HCT116 (cell line): Measurements from ENCODE around the gene MOAP1. TPM values are rescaled to one million over a fixed set of nuclear protein-coding genes. Genes with fewer than 3 reads are reported as not detected.

ENCODE experiments used
- ATAC-seq: fragments of 200-7000 bp; cut with Tn5 transposase; 2 replicates; pipeline ENCODE4 v1.9.1; 2020; ENCODE audit warnings: mild to moderate bottlenecking, moderate library complexity
- BruUV-seq: library from RNA; stranded (reverse); fragments of 400-500 nt; replicated peaks from 2 replicates; lab custom pipeline; 2021; lab: Mats Ljungman, UMichigan
- CTCF ChIA-PET: fragments of 300-600 bp; sonication (Branson Sonifier 250); formaldehyde crosslinking; loops from one replicate; lab custom pipeline; 2021; ENCODE audit warnings: antibody characterized with exemption; lab: Charles Lee
- POLR2A ChIA-PET: fragments of 300-600, 350-600 bp; sonication (Branson Sonifier 250); formaldehyde crosslinking; loops from one replicate; lab custom pipeline; 2021; ENCODE audit warnings: antibody characterized with exemption; lab: Charles Lee
- RAD21 ChIA-PET, 2 experiments: fragments of 300-600 bp; sonication (Branson Sonifier 250); formaldehyde crosslinking; loops; one replicate each; lab custom pipeline; 2023; ENCODE audit warnings: low total read pairs in 2 of 2; ENCODE audit not compliant: uncharacterized antibody in 2 of 2, unreplicated experiment in 2 of 2, low non-redundant PET in 1 of 2; lab: Charles Lee
- DNase-seq: peaks from one replicate; pipeline ENCODE4 v3.0.0-alpha.2; 2010; ENCODE audit warnings: low read depth, low spot score
- H2AFZ ChIP-seq: fragments of 200-600 bp; shearing (Covaris generic), sonication (generic); 2 replicates; pipeline ENCODE4 v1.6.1; 2017; ENCODE audit warnings: low read depth, mixed run types, mixed read lengths, antibody characterized with exemption, low read length; ENCODE audit not compliant: poor library complexity, severe bottlenecking
- H3K27ac ChIP-seq: 2 replicates; pipeline ENCODE4 v1.5.1; 2012; ENCODE audit warnings: low read depth, low read length
- H3K27me3 ChIP-seq: fragments of 200-600 bp; sonication (generic); 2 replicates; pipeline ENCODE4 v1.6.1; 2016; ENCODE audit warnings: mixed run types, low read length, mixed read lengths; ENCODE audit not compliant: insufficient read depth
- H3K36me3 ChIP-seq, 2 experiments: fragments of 200-500 bp in 1 of 2; fragments of 200-600 bp in 1 of 2; sonication (Bioruptor generic) in 1 of 2; sonication (generic) in 1 of 2; 2 replicates each; pipeline versions ENCODE4 v1.5.1 to v1.6.1; 2014 to 2016; ENCODE audit warnings: low read length in 2 of 2, inconsistent platforms in 1 of 2, mixed read lengths in 1 of 2, mixed run types in 1 of 2; ENCODE audit not compliant: insufficient read depth in 2 of 2, control insufficient read depth in 1 of 2
- H3K4me1 ChIP-seq, 2 experiments: fragments of 200-600 bp in 1 of 2; sonication (generic) in 1 of 2; 2 replicates each; pipeline versions ENCODE4 v1.5.1 to v1.6.1; 2012 to 2017; ENCODE audit warnings: low read length in 2 of 2, inconsistent platforms in 1 of 2, mild to moderate bottlenecking in 1 of 2, mixed read lengths in 1 of 2, mixed run types in 1 of 2, moderate library complexity in 1 of 2; ENCODE audit not compliant: insufficient read depth in 2 of 2, control insufficient read depth in 1 of 2
- H3K4me2 ChIP-seq: fragments of 200-600 bp; sonication (generic); 2 replicates; pipeline ENCODE4 v1.6.1; 2017; ENCODE audit warnings: mixed run types, low read length, mixed read lengths
- H3K4me3 ChIP-seq, 2 experiments: fragments of 200-600 bp in 1 of 2; sonication (generic) in 1 of 2; replicated peaks in 1 of 2; 2 replicates each; pipeline ENCODE4 v1.5.1; 2011 to 2016; ENCODE audit warnings: low read length in 2 of 2, control low read depth in 1 of 2, low read depth in 1 of 2, mild to moderate bottlenecking in 1 of 2, mixed read lengths in 1 of 2, mixed run types in 1 of 2
- H3K79me2 ChIP-seq: fragments of 200-600 bp; sonication (generic); 2 replicates; pipeline ENCODE4 v1.6.1; 2017; ENCODE audit warnings: mild to moderate bottlenecking, mixed run types, low read length, moderate library complexity, mixed read lengths; ENCODE audit not compliant: insufficient read depth
- H3K9ac ChIP-seq: fragments of 200-600 bp; sonication (generic); 2 replicates; pipeline ENCODE4 v1.6.1; 2016; ENCODE audit warnings: low read length, mixed read lengths
- H3K9me2 ChIP-seq: fragments of 200-600 bp; sonication (generic), shearing (Covaris generic); 2 replicates; pipeline ENCODE4 v1.6.1; 2017; ENCODE audit warnings: mixed run types, mild to moderate bottlenecking, moderate library complexity; ENCODE audit not compliant: insufficient read depth
- H3K9me3 ChIP-seq, 2 experiments: fragments of 200-500 bp in 1 of 2; fragments of 200-600 bp in 1 of 2; sonication (Bioruptor generic) in 1 of 2; sonication (generic) in 1 of 2; 2 replicates each; pipeline ENCODE4 v1.6.1; 2014 to 2017; ENCODE audit warnings: low read length in 2 of 2, mixed read lengths in 2 of 2, inconsistent platforms in 1 of 2, low read depth in 1 of 2, mild to moderate bottlenecking in 1 of 2, mixed run types in 1 of 2, moderate library complexity in 1 of 2; ENCODE audit not compliant: control insufficient read depth in 1 of 2, insufficient read depth in 1 of 2
- H4K20me1 ChIP-seq: fragments of 200-600 bp; sonication (generic), shearing (Covaris generic); 2 replicates; pipeline ENCODE4 v1.6.1; 2017; ENCODE audit warnings: mixed run types, mild to moderate bottlenecking, moderate library complexity; ENCODE audit not compliant: insufficient read depth
- CBX3 ChIP-seq: IDR thresholded peaks from 2 replicates; pipeline ENCODE4 v1.6.1; 2012; ENCODE audit warnings: low read depth
- CEBPB ChIP-seq: IDR thresholded peaks from 2 replicates; pipeline ENCODE4 v1.6.1; 2012; ENCODE audit warnings: low read depth
- ELF1 ChIP-seq: IDR thresholded peaks from 2 replicates; pipeline ENCODE4 v1.6.1; 2012; ENCODE audit warnings: low read depth, borderline replicate concordance
- EZH2 ChIP-seq: fragments of 200-600 bp; sonication (generic); IDR thresholded peaks from 2 replicates; pipeline ENCODE4 v1.6.1; 2017; ENCODE audit warnings: antibody characterized with exemption, mixed run types
- EZH2phosphoT487 ChIP-seq: fragments of 200-600 bp; IDR thresholded peaks from 2 replicates; pipeline ENCODE4 v1.6.1; 2018; ENCODE audit warnings: antibody characterized with exemption, borderline replicate concordance
- JUND ChIP-seq: IDR thresholded peaks from 2 replicates; pipeline ENCODE4 v1.6.1; 2012
- POLR2A ChIP-seq: IDR thresholded peaks from 2 replicates; pipeline ENCODE4 v1.7.0; 2011; ENCODE audit warnings: borderline replicate concordance; ENCODE audit not compliant: insufficient read depth, insufficient read length; ENCODE audit errors: extremely low read depth
- POLR2AphosphoS5 ChIP-seq: IDR thresholded peaks from 2 replicates; pipeline ENCODE4 v1.6.1; 2011; ENCODE audit warnings: mild to moderate bottlenecking, low read depth, low read length, moderate library complexity
- RAD21 ChIP-seq: IDR thresholded peaks from 2 replicates; pipeline ENCODE4 v1.6.1; 2012; ENCODE audit warnings: low read depth, mild to moderate bottlenecking
- SIN3A ChIP-seq: IDR thresholded peaks from 2 replicates; pipeline ENCODE4 v1.6.1; 2012; ENCODE audit warnings: low read depth
- SP1 ChIP-seq: IDR thresholded peaks from 2 replicates; pipeline ENCODE4 v1.6.1; 2012; ENCODE audit warnings: low read depth
- SRF ChIP-seq: IDR thresholded peaks from 2 replicates; pipeline ENCODE4 v1.6.1; 2012; ENCODE audit warnings: low read depth
- TCF7L2 ChIP-seq: IDR thresholded peaks from 2 replicates; pipeline ENCODE4 v1.7.0; 2011; ENCODE audit warnings: borderline replicate concordance, inconsistent platforms; ENCODE audit not compliant: insufficient read depth, insufficient read length; ENCODE audit errors: extremely low read depth
- YY1 ChIP-seq: IDR thresholded peaks from 2 replicates; pipeline ENCODE4 v1.6.1; 2011; ENCODE audit warnings: low read length, low read depth, moderate library complexity, mild to moderate bottlenecking; ENCODE audit not compliant: insufficient replicate concordance; ENCODE audit errors: extremely low read depth
- ZFX ChIP-seq: fragments of 450-650 bp; IDR thresholded peaks from 2 replicates; pipeline ENCODE4 v1.6.1; 2017
- intact Hi-C: fragments of 100-400 bp; cut with micrococcal nuclease; formaldehyde crosslinking; loops from 2 replicates; pipeline ENCODE4 v1.10.0; 2022
- total RNA-seq: library from RNA; stranded (reverse); gene quantifications from one replicate; pipeline ENCODE4 v1.2.1, GENCODE V29; 2021; ENCODE audit not compliant: unreplicated experiment
- TF ChIP-seq, protein P1 (sequence below), 3 experiments: fragments of 200-600 bp in 1 of 3; sonication (generic) in 1 of 3; IDR thresholded peaks in 2 of 3; conservative IDR thresholded peaks in 1 of 3; 2 replicates each; pipeline ENCODE4 v1.5.1; 2012 to 2017; ENCODE audit warnings: low read depth in 2 of 3, low read length in 2 of 3, antibody characterized with exemption in 1 of 3, borderline replicate concordance in 1 of 3, control low read depth in 1 of 3, mild to moderate bottlenecking in 1 of 3, mixed read lengths in 1 of 3, mixed run types in 1 of 3, moderate library complexity in 1 of 3; ENCODE audit not compliant: insufficient read depth in 1 of 3
- TF ChIP-seq, protein P2 (sequence below): IDR thresholded peaks from 2 replicates; pipeline ENCODE4 v1.6.1; 2011; ENCODE audit warnings: mild to moderate bottlenecking, low read length, moderate library complexity; ENCODE audit not compliant: insufficient replicate concordance; ENCODE audit errors: extremely low read depth
- TF ChIP-seq, protein P3 (sequence below): IDR thresholded peaks from 2 replicates; pipeline ENCODE4 v1.6.1; 2012

MOAP1 gene
- total RNA-seq, 1 experiment from 2014 or later: 14.2 TPM

DNA sequence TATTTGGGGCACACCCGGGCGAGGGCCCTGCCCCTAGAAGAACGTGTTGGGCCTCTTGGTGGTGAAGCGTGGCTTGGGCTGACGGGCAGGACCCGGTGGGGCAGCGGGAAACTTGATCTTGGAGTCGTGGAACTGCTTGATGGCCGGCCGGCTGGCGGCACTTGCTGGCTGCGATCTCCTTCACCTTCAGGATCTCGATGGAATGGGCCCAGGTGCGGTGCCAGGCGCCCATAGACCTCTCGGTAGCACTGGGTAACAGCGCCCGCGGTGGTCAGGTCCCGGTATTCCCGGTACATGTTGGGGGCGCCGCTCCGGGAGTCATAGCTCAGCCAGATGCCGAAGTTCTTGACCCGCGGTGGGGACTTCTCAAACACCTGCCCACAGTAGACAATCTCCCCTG is 38.9 kb upstream of the MOAP1 start:
- H3K27ac ChIP-seq: no peak overlapping the region
- no TSS peak for BruUV-seq
- no peaks in the 10 kb centered on the region for H3K9me2 ChIP-seq
- ChIA-PET RAD21 (no interaction called here), CTCF (no interaction called here), POLR2A (no interaction called here)
- no peaks in the 10 kb centered on the region for H3K79me2 ChIP-seq
- H4K20me1 ChIP-seq: no peaks in the 10 kb centered on the region
- H3K9me3 ChIP-seq: no peaks in the 10 kb centered on the region
- H2AFZ ChIP-seq: no peak overlapping the region
- no peaks in the 10 kb centered on the region for H3K4me1 ChIP-seq
- intact Hi-C loops: no loop called here
- no peak for TF ChIP-seq SIN3A
- TF ChIP-seq SRF: no peak
- no peak for TF ChIP-seq ZFX
- TF ChIP-seq EZH2phosphoT487: no peak
- TF ChIP-seq YY1: no peak
- TF ChIP-seq CBX3: no peak
- no peak for TF ChIP-seq RAD21
- TF ChIP-seq EZH2: no peak
- TF ChIP-seq POLR2AphosphoS5: no peak
- no peaks in the 10 kb centered on the region for H3K27me3 ChIP-seq
- H3K4me3 ChIP-seq: no peak overlapping the region
- DNase-seq (no peak), ATAC-seq (no peak)
- no peak overlapping the region for H3K4me2 ChIP-seq
- peaks cover 10 to 25% of the 10 kb centered on the region in 2 experiments; a peak in 3 of 4 replicates for H3K36me3 ChIP-seq
- no peak overlapping the region for H3K9ac ChIP-seq

DNA sequence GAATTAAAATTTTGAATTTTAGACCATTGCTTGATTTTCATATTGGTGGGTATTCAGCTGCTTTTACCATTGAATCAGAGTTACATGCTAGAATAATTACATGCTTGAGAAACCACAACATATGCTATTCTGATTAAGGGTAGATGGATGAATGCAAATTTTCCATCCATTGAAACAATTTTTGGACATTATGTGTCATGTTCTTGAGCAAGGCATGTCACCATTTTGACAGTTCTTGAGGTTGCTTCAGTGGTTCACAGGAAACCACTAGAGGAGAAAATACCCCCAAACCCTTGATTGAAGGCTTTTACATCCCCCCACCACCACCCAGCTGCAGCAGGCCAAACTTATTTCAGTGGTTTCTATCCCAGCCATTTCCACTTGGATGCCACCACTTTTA is 35.8 kb upstream of the MOAP1 start:
- H3K79me2 ChIP-seq: no peaks in the 10 kb centered on the region
- ATAC-seq: no peak
- no peaks in the 10 kb centered on the region for H3K9me3 ChIP-seq
- no peaks in the 10 kb centered on the region for H3K4me1 ChIP-seq
- CTCF ChIA-PET: interaction anchor here (0.7 kb wide), 1 partner anchor 948 kb away, joined by 3 read pairs; no protein-coding TSS in a partner anchor
- H3K4me3 ChIP-seq: no peak overlapping the region
- POLR2A ChIA-PET: no interaction called here
- no peak overlapping the region for H3K9ac ChIP-seq
- H3K27me3 ChIP-seq: no peaks in the 10 kb centered on the region
- RAD21 ChIA-PET: no interaction called here
- TF ChIP-seq, protein P1, sequence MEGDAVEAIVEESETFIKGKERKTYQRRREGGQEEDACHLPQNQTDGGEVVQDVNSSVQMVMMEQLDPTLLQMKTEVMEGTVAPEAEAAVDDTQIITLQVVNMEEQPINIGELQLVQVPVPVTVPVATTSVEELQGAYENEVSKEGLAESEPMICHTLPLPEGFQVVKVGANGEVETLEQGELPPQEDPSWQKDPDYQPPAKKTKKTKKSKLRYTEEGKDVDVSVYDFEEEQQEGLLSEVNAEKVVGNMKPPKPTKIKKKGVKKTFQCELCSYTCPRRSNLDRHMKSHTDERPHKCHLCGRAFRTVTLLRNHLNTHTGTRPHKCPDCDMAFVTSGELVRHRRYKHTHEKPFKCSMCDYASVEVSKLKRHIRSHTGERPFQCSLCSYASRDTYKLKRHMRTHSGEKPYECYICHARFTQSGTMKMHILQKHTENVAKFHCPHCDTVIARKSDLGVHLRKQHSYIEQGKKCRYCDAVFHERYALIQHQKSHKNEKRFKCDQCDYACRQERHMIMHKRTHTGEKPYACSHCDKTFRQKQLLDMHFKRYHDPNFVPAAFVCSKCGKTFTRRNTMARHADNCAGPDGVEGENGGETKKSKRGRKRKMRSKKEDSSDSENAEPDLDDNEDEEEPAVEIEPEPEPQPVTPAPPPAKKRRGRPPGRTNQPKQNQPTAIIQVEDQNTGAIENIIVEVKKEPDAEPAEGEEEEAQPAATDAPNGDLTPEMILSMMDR (IDR thresholded peaks at IDR 0.05 in 2 of 3, conservative IDR thresholded peaks at IDR 0.05 in 1 of 3; ENCODE audit: borderline replicate concordance in 1 of 3, insufficient read depth in 1 of 3, low read depth in 2 of 3, low read length in 2 of 3): no peak
- no peak for TF ChIP-seq EZH2
- TF ChIP-seq RAD21: no peak
- TF ChIP-seq POLR2AphosphoS5: no peak
- TF ChIP-seq CEBPB: no peak
- no peak for TF ChIP-seq YY1
- TF ChIP-seq POLR2A: no peak
- TF ChIP-seq, protein P2, sequence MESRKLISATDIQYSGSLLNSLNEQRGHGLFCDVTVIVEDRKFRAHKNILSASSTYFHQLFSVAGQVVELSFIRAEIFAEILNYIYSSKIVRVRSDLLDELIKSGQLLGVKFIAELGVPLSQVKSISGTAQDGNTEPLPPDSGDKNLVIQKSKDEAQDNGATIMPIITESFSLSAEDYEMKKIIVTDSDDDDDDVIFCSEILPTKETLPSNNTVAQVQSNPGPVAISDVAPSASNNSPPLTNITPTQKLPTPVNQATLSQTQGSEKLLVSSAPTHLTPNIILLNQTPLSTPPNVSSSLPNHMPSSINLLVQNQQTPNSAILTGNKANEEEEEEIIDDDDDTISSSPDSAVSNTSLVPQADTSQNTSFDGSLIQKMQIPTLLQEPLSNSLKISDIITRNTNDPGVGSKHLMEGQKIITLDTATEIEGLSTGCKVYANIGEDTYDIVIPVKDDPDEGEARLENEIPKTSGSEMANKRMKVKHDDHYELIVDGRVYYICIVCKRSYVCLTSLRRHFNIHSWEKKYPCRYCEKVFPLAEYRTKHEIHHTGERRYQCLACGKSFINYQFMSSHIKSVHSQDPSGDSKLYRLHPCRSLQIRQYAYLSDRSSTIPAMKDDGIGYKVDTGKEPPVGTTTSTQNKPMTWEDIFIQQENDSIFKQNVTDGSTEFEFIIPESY: no peak
- TF ChIP-seq JUND: no peak
- no peak for TF ChIP-seq ELF1
- TF ChIP-seq ZFX: no peak
- TF ChIP-seq, protein P3, sequence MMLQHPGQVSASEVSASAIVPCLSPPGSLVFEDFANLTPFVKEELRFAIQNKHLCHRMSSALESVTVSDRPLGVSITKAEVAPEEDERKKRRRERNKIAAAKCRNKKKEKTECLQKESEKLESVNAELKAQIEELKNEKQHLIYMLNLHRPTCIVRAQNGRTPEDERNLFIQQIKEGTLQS: no peak
- TF ChIP-seq SP1: no peak
- TF ChIP-seq TCF7L2: no peak
- no peak for TF ChIP-seq EZH2phosphoT487
- no peak for TF ChIP-seq SRF
- TF ChIP-seq, all 23 proteins: peak for 0
- no peak overlapping the region for H3K27ac ChIP-seq
- intact Hi-C loops: no loop called here
- no peak for DNase-seq
- no TSS peak for BruUV-seq
- no peaks in the 10 kb centered on the region for H3K9me2 ChIP-seq
- peaks cover 11 to 26% of the 10 kb centered on the region in 2 experiments for H3K36me3 ChIP-seq
- no peak overlapping the region for H3K4me2 ChIP-seq
- H2AFZ ChIP-seq: no peak overlapping the region
- no peaks in the 10 kb centered on the region for H4K20me1 ChIP-seq
